ENCODE data around the gene CEMIP2.

CEMIP2 gene

GRCh38 chr9:71726723-71727122 lies 41.6 kb downstream of the CEMIP2 start:
- no peak overlapping the region for H2BK120ac ChIP-seq (ENCODE audit: low read depth, low read length)
- no CpG with 5 or more reads among the region's 3 CpGs for WGBS (ENCODE audit: extremely low coverage, insufficient coverage, low lambda C conversion rate)
- no peaks in the 10 kb centered on the region for H3K79me2 ChIP-seq (ENCODE audit: control insufficient read depth, insufficient read depth, low read length)
- no peak overlapping the region for H4K5ac ChIP-seq (ENCODE audit: low read length)
- no peak overlapping the region for H2BK15ac ChIP-seq (replicated peaks; ENCODE audit: low read depth)
- no peak overlapping the region for H3K9ac ChIP-seq (ENCODE audit: low read length)
- peaks cover 1% of the 10 kb centered on the region for H3K79me1 ChIP-seq (ENCODE audit: low read length)
- no peaks in the 10 kb centered on the region for H3K27me3 ChIP-seq (ENCODE audit: insufficient read depth, low read length, poor library complexity)
- peaks cover 9% of the 10 kb centered on the region for H3K36me3 ChIP-seq (ENCODE audit: control insufficient read depth, insufficient read depth, low read length)
- no peak overlapping the region for H3K18ac ChIP-seq (ENCODE audit: low read length)
- H3K4ac ChIP-seq (ENCODE audit: low read depth, low read length), result no peak overlapping the region
- H3K23ac ChIP-seq (ENCODE audit: low read length), result no peak overlapping the region
- H3K4me1 ChIP-seq (ENCODE audit: control insufficient read depth, low read depth, low read length), result no peaks in the 10 kb centered on the region
- H3K4me2 ChIP-seq (ENCODE audit: low read length), result no peak overlapping the region
- no peak overlapping the region for H2AK5ac ChIP-seq (ENCODE audit: low read length)
- no peak for DNase-seq
- no peak overlapping the region for H3K4me3 ChIP-seq (ENCODE audit: low read length)
- H3K27ac ChIP-seq (ENCODE audit: low read depth, low read length), result no peak overlapping the region
- no peak overlapping the region for H4K8ac ChIP-seq (ENCODE audit: low read depth, low read length)
- H2BK5ac ChIP-seq (ENCODE audit: low read length), result no peak overlapping the region
- no peak overlapping the region for H3K56ac ChIP-seq (ENCODE audit: low read length)

- H3K4me2 ChIP-seq (ENCODE audit: low read length), result no peak overlapping the region
- H3K18ac ChIP-seq (ENCODE audit: low read length), result no peak overlapping the region
- peaks cover 1% of the 10 kb centered on the region for H3K79me1 ChIP-seq (ENCODE audit: low read length)
- no peak overlapping the region for H4K5ac ChIP-seq (ENCODE audit: low read length)
- no peak overlapping the region for H3K56ac ChIP-seq (ENCODE audit: low read length)
- no peak overlapping the region for H4K8ac ChIP-seq (ENCODE audit: low read depth, low read length)
- H3K27me3 ChIP-seq (ENCODE audit: insufficient read depth, low read length, poor library complexity), result no peaks in the 10 kb centered on the region
- peaks cover 9% of the 10 kb centered on the region for H3K36me3 ChIP-seq (ENCODE audit: control insufficient read depth, insufficient read depth, low read length)
- no CpG with 5 or more reads among the region's 5 CpGs for WGBS (ENCODE audit: extremely low coverage, insufficient coverage, low lambda C conversion rate)
- H2AK5ac ChIP-seq (ENCODE audit: low read length), result no peak overlapping the region
- no peak for DNase-seq
- H2BK120ac ChIP-seq (ENCODE audit: low read depth, low read length), result no peak overlapping the region
- H3K27ac ChIP-seq (ENCODE audit: low read depth, low read length), result no peak overlapping the region
- no peak overlapping the region for H3K4me3 ChIP-seq (ENCODE audit: low read length)
- no peaks in the 10 kb centered on the region for H3K4me1 ChIP-seq (ENCODE audit: control insufficient read depth, low read depth, low read length)
- no peaks in the 10 kb centered on the region for H3K79me2 ChIP-seq (ENCODE audit: control insufficient read depth, insufficient read depth, low read length)
- H3K4ac ChIP-seq (ENCODE audit: low read depth, low read length), result no peak overlapping the region
- no peak overlapping the region for H3K23ac ChIP-seq (ENCODE audit: low read length)
- H2BK5ac ChIP-seq (ENCODE audit: low read length), result no peak overlapping the region
- H2BK15ac ChIP-seq (replicated peaks; ENCODE audit: low read depth), result no peak overlapping the region
- H3K9ac ChIP-seq (ENCODE audit: low read length), result no peak overlapping the region
These were observed 42.5 kb downstream of the CEMIP2 start for GRCh38 chr9:71725590-71726338.

DNA sequence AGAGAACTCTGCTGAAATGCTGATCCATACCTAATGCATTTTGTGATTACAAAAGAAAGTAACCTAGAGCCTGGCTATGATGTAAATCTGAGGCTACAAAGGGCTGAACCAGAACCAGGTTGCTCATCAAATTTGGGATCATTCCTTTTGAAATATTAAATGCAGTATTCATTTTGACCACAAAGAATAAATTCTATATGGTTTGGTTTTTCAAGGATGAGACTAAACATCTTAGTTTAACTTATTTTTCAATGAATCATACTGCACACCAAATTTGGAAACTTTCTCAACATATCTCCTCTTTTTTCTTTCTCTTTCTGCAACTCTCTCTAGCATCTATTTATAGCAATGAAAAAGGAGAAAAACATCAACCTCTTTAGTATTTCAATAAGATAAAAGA lies 46.5 kb downstream of the CEMIP2 start:
- H3K9ac ChIP-seq (ENCODE audit: low read length), result no peak overlapping the region
- no peak overlapping the region for H2AK5ac ChIP-seq (ENCODE audit: low read length)
- no peak overlapping the region for H3K18ac ChIP-seq (ENCODE audit: low read length)
- peaks cover 2% of the 10 kb centered on the region for H3K36me3 ChIP-seq (ENCODE audit: control insufficient read depth, insufficient read depth, low read length)
- no peak overlapping the region for H3K56ac ChIP-seq (ENCODE audit: low read length)
- DNase-seq, result no peak
- H4K5ac ChIP-seq (ENCODE audit: low read length), result no peak overlapping the region
- H2BK120ac ChIP-seq (ENCODE audit: low read depth, low read length), result no peak overlapping the region
- H3K4me2 ChIP-seq (ENCODE audit: low read length), result no peak overlapping the region
- H3K4me3 ChIP-seq (ENCODE audit: low read length), result no peak overlapping the region
- no peak overlapping the region for H3K23ac ChIP-seq (ENCODE audit: low read length)
- no peak overlapping the region for H3K27ac ChIP-seq (ENCODE audit: low read depth, low read length)
- H3K79me1 ChIP-seq (ENCODE audit: low read length), result peaks cover 1% of the 10 kb centered on the region
- no peak overlapping the region for H3K4ac ChIP-seq (ENCODE audit: low read depth, low read length)
- no peaks in the 10 kb centered on the region for H3K79me2 ChIP-seq (ENCODE audit: control insufficient read depth, insufficient read depth, low read length)
- H4K8ac ChIP-seq (ENCODE audit: low read depth, low read length), result no peak overlapping the region
- H3K4me1 ChIP-seq (ENCODE audit: control insufficient read depth, low read depth, low read length), result no peaks in the 10 kb centered on the region
- H2BK5ac ChIP-seq (ENCODE audit: low read length), result no peak overlapping the region
- no peak overlapping the region for H2BK15ac ChIP-seq (replicated peaks; ENCODE audit: low read depth)
- H3K27me3 ChIP-seq (ENCODE audit: insufficient read depth, low read length, poor library complexity), result no peaks in the 10 kb centered on the region

DNA sequence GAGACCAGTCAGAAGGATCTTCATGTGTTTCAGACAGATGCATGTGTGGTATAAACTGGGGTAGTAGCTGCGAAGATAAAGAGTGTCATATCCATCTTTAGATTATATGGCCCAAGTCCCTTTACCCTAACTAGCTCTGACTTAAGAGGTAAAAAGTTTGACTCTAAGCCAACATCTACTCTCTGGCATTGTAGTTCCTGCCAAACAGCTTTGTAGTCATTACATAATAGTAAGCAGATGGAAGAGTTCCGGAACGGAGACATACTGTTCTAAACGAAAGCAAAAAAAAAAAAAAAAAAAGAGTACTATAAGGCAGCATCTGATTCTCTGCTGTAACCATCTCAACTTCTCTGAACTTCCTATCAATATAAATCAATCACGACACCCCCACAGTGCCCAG lies 48.8 kb downstream of the CEMIP2 start:
- Histone ChIP-seq H3K56ac (ENCODE audit: low read length) (no peak overlapping the region), H3K9ac (ENCODE audit: low read length) (no peak overlapping the region), H2BK15ac (replicated peaks; ENCODE audit: low read depth) (no peak overlapping the region), H3K79me2 (ENCODE audit: control insufficient read depth, insufficient read depth, low read length) (no peaks in the 10 kb centered on the region), H4K5ac (ENCODE audit: low read length) (no peak overlapping the region), H3K27ac (ENCODE audit: low read depth, low read length) (no peak overlapping the region), H2BK5ac (ENCODE audit: low read length) (no peak overlapping the region), H3K79me1 (ENCODE audit: low read length) (no peaks in the 10 kb centered on the region), H3K4ac (ENCODE audit: low read depth, low read length) (no peak overlapping the region), H3K4me1 (ENCODE audit: control insufficient read depth, low read depth, low read length) (no peaks in the 10 kb centered on the region), H4K8ac (ENCODE audit: low read depth, low read length) (no peak overlapping the region), H3K18ac (ENCODE audit: low read length) (no peak overlapping the region), H3K4me3 (ENCODE audit: low read length) (no peak overlapping the region), H2BK120ac (ENCODE audit: low read depth, low read length) (no peak overlapping the region), H3K27me3 (ENCODE audit: insufficient read depth, low read length, poor library complexity) (no peaks in the 10 kb centered on the region), H3K4me2 (ENCODE audit: low read length) (no peak overlapping the region), H3K36me3 (ENCODE audit: control insufficient read depth, insufficient read depth, low read length) (no peaks in the 10 kb centered on the region), H3K23ac (ENCODE audit: low read length) (no peak overlapping the region), H2AK5ac (ENCODE audit: low read length) (no peak overlapping the region)
- DNase-seq, result no peak
- no CpG with 5 or more reads among the region's 5 CpGs for WGBS (ENCODE audit: extremely low coverage, insufficient coverage, low lambda C conversion rate)

GRCh38 chr9:71719088-71719487 lies 49.2 kb downstream of the CEMIP2 start:
- Histone ChIP-seq H2AK5ac (ENCODE audit: low read length) (no peak overlapping the region), H4K5ac (ENCODE audit: low read length) (no peak overlapping the region), H3K79me1 (ENCODE audit: low read length) (no peaks in the 10 kb centered on the region), H3K27me3 (ENCODE audit: insufficient read depth, low read length, poor library complexity) (no peaks in the 10 kb centered on the region), H3K56ac (ENCODE audit: low read length) (no peak overlapping the region), H3K36me3 (ENCODE audit: control insufficient read depth, insufficient read depth, low read length) (no peaks in the 10 kb centered on the region), H2BK120ac (ENCODE audit: low read depth, low read length) (no peak overlapping the region), H3K79me2 (ENCODE audit: control insufficient read depth, insufficient read depth, low read length) (no peaks in the 10 kb centered on the region), H3K18ac (ENCODE audit: low read length) (no peak overlapping the region), H3K4me2 (ENCODE audit: low read length) (no peak overlapping the region), H3K4me3 (ENCODE audit: low read length) (no peak overlapping the region), H3K23ac (ENCODE audit: low read length) (no peak overlapping the region), H2BK15ac (replicated peaks; ENCODE audit: low read depth) (no peak overlapping the region), H3K27ac (ENCODE audit: low read depth, low read length) (no peak overlapping the region), H3K4ac (ENCODE audit: low read depth, low read length) (no peak overlapping the region), H3K9ac (ENCODE audit: low read length) (no peak overlapping the region), H2BK5ac (ENCODE audit: low read length) (no peak overlapping the region), H3K4me1 (ENCODE audit: control insufficient read depth, low read depth, low read length) (no peaks in the 10 kb centered on the region), H4K8ac (ENCODE audit: low read depth, low read length) (no peak overlapping the region)
- no peak for DNase-seq
- no CpG with 5 or more reads among the region's 3 CpGs for WGBS (ENCODE audit: extremely low coverage, insufficient coverage, low lambda C conversion rate)
